GM23338 (cell line): ENCODE data around the gene GPHN.

Source experiments
- CREB1 ChIP-seq: fragments of 250-450 bp; sonication (Bioruptor Pico); IDR thresholded peaks from 2 replicates; pipeline ENCODE4 v1.5.0; 2020; ENCODE audit warnings: low read depth, mild to moderate bottlenecking, moderate library complexity
- CTCF ChIP-seq, 2 experiments: fragments of 200-600 bp in 1 of 2; sonication (generic) in 1 of 2; conservative IDR thresholded peaks; 2 replicates each; pipeline versions ENCODE4 v1.5.1 to v1.6.1; 2016 to 2017; ENCODE audit warnings: antibody characterized with exemption in 2 of 2, low read depth in 2 of 2, mild to moderate bottlenecking in 2 of 2, moderate library complexity in 1 of 2
- ETS1 ChIP-seq: IDR thresholded peaks from 2 replicates; pipeline ENCODE4 v1.6.1; 2016; ENCODE audit warnings: antibody characterized with exemption
- EZH2 ChIP-seq: fragments of 200-600 bp; sonication (generic); IDR thresholded peaks from one replicate; pipeline ENCODE4 v1.8.0; 2017; ENCODE audit warnings: antibody characterized with exemption, mild to moderate bottlenecking, low read depth; ENCODE audit not compliant: unreplicated experiment
- EZH2phosphoT487 ChIP-seq: fragments of 200-600 bp; sonication (generic); IDR thresholded peaks from one replicate; pipeline ENCODE4 v1.8.1; 2018; ENCODE audit warnings: antibody characterized with exemption; ENCODE audit not compliant: unreplicated experiment
- JUNB ChIP-seq: IDR thresholded peaks from one replicate; pipeline ENCODE4 v1.6.1; 2016; ENCODE audit warnings: antibody characterized with exemption; ENCODE audit not compliant: unreplicated experiment
- POLR2AphosphoS5 ChIP-seq: IDR thresholded peaks from 2 replicates; pipeline ENCODE4 v1.6.1; 2016; ENCODE audit warnings: antibody characterized with exemption, low read depth
- REST ChIP-seq: IDR thresholded peaks from one replicate; pipeline ENCODE4 v1.6.1; 2018; ENCODE audit warnings: antibody characterized with exemption; ENCODE audit not compliant: unreplicated experiment
- STAT1 ChIP-seq: IDR thresholded peaks from one replicate; pipeline ENCODE4 v1.6.1; 2016; ENCODE audit warnings: antibody characterized with exemption; ENCODE audit not compliant: unreplicated experiment
- ZNF114 ChIP-seq: fragments of 250-450 bp; sonication (Bioruptor Pico); IDR thresholded peaks from 2 replicates; pipeline ENCODE4 v1.5.0; 2020; ENCODE audit warnings: mild to moderate bottlenecking, moderate library complexity
- ZNF331 ChIP-seq: fragments of 250-450 bp; sonication (Bioruptor Pico); IDR thresholded peaks from 2 replicates; pipeline ENCODE4 v1.5.0; 2020; ENCODE audit warnings: low read depth, mild to moderate bottlenecking, moderate library complexity

- TF ChIP-seq CTCF (conservative IDR thresholded peaks at IDR 0.05; ENCODE audit: low read depth in 2 of 2) (no peak), EZH2phosphoT487 (no peak), POLR2AphosphoS5 (no peak), ZNF114 (CRISPR knock-in tag) (no peak), ETS1 (no peak), ZNF331 (CRISPR knock-in tag) (no peak), REST (no peak), EZH2 (no peak), STAT1 (no peak), CREB1 (CRISPR knock-in tag) (no peak), JUNB (no peak)
Observed at GRCh38 chr14:67173719-67174118, 665.8 kb downstream of the GPHN start.
